KOPT-K1 (cell line): ENCODE results near the gene HFM1.
"Not testable (repeated sequence)": the region's sequence is repeated elsewhere in the genome, so short reads cannot be mapped to it uniquely, and the experiment has no call there.

Experiments
- H3K27ac ChIP-seq: fragments of 200-600 bp; sonication (generic); 2 replicates; pipeline ENCODE4 v1.5.1; 2016; ENCODE audit warnings: antibody characterized with exemption, mild to moderate bottlenecking, low read depth, low read length; ENCODE audit not compliant: poor library complexity, severe bottlenecking
- H3K36me3 ChIP-seq: fragments of 200-600 bp; sonication (generic); 2 replicates; pipeline ENCODE4 v1.5.1; 2017; ENCODE audit warnings: antibody characterized with exemption, mild to moderate bottlenecking, low read length, moderate library complexity; ENCODE audit not compliant: insufficient read depth
- H3K9me3 ChIP-seq: fragments of 200-600 bp; sonication (generic); 2 replicates; pipeline ENCODE4 v1.5.1; 2017; ENCODE audit warnings: antibody characterized with exemption, low read length, mild to moderate bottlenecking; ENCODE audit not compliant: insufficient read depth, poor library complexity, severe bottlenecking

HFM1 gene

GRCh38 chr1:91404151-91405012 is at the start of gene HFM1:
HFM1 (minus strand) TSS chr1:91404837; CDS start chr1:91401082, 3,755 bp downstream.
- Histone ChIP-seq H3K36me3 (no peaks in the 10 kb centered on the region), H3K27ac (no peak within 1 kb of the TSS), H3K9me3 (no peaks in the 10 kb centered on the region)

- no peak overlapping the region for H3K27ac ChIP-seq
- no peaks in the 10 kb centered on the region for H3K36me3 ChIP-seq
- no peaks in the 10 kb centered on the region for H3K9me3 ChIP-seq
These were observed 49.5 kb upstream of the HFM1 start for GRCh38 chr1:91454136-91454535.

DNA sequence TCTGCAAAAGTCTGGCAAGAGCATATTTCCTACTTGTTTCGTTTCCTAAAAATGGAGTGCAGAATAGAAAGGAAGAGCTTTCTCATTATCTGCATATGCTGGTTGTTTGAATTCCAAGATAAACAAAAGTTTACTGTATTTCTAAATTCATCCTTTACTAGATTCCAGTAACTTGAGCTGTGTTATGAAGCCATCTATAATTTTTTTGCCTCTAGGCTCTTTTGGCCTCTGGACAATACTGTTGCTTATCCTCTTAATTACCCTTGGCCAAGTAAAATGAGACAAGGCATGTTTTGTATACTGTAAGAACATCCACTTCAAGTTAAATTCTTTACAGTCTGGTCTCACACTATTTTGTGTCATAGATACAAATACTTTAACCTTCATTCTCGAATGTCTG is 45.6 kb upstream of the HFM1 start:
- no peaks in the 10 kb centered on the region for H3K36me3 ChIP-seq
- H3K9me3 ChIP-seq = no peaks in the 10 kb centered on the region
- H3K27ac ChIP-seq = no peak overlapping the region

DNA sequence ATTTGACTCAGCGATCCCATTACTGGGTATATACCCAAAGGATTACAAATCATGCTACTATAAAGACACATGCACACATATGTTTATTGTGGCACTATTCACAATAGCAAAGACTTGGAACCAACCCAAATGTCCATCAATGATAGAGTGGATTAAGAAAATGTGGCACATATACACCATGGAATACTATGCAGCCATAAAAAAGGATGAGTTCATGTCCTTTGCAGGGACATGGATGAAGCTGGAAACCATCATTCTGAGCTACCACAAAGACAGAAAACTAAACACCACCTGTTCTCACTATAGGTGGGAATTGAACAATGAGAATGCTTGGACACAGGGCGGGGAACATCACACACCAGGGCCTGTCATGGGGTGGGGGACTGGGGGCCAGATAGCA is 43.1 kb upstream of the HFM1 start:
- not testable (repeated sequence) for H3K36me3 ChIP-seq, H3K27ac ChIP-seq, H3K9me3 ChIP-seq

- not testable (repeated sequence) for H3K36me3 ChIP-seq, H3K27ac ChIP-seq
These were observed 37.3 kb upstream of the HFM1 start for GRCh38 chr1:91441980-91442379.

DNA sequence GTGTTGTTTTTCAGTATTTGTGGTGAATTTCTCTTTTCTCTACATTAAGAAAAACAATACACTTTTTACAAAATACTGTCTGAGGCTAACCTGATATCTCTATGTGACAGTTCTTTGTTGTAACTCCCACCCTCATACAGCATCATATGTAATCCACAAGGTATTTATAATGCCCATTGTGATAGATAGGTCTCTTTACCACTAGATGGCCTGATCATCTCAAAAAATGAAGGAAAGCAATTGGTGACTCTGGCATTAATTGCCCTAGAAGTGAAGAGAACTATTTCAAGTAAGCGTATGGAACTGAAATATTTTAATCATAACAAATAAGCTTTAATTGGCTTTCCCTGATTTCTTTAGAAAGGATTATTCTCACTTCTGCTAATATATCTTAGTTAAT is 36.2 kb upstream of the HFM1 start:
- Histone ChIP-seq H3K36me3 (no peaks in the 10 kb centered on the region), H3K9me3 (peaks cover 6% of the 10 kb centered on the region), H3K27ac (no peak overlapping the region)

More at GRCh38 chr1:91441980-91442379, 37.3 kb upstream of the HFM1 start:
- not testable (repeated sequence) for H3K9me3 ChIP-seq

GRCh38 chr1:91439016-91439415 is 34.4 kb upstream of the HFM1 start:
- no peaks in the 10 kb centered on the region for H3K36me3 ChIP-seq
- H3K27ac ChIP-seq = no peak overlapping the region
- H3K9me3 ChIP-seq = peaks cover 6% of the 10 kb centered on the region

GRCh38 chr1:91428182-91428798 is 23.7 kb upstream of the HFM1 start:
- H3K9me3 ChIP-seq = no peaks in the 10 kb centered on the region
- no peak overlapping the region for H3K27ac ChIP-seq
- no peaks in the 10 kb centered on the region for H3K36me3 ChIP-seq

- Histone ChIP-seq H3K9me3 (no peaks in the 10 kb centered on the region), H3K27ac (no peak overlapping the region), H3K36me3 (no peaks in the 10 kb centered on the region)
These were observed 23.1 kb upstream of the HFM1 start for GRCh38 chr1:91427741-91428140.

- H3K9me3 ChIP-seq, H3K27ac ChIP-seq, H3K36me3 ChIP-seq: not testable (repeated sequence)
These were observed 17.9 kb upstream of the HFM1 start for GRCh38 chr1:91422523-91422922.

DNA sequence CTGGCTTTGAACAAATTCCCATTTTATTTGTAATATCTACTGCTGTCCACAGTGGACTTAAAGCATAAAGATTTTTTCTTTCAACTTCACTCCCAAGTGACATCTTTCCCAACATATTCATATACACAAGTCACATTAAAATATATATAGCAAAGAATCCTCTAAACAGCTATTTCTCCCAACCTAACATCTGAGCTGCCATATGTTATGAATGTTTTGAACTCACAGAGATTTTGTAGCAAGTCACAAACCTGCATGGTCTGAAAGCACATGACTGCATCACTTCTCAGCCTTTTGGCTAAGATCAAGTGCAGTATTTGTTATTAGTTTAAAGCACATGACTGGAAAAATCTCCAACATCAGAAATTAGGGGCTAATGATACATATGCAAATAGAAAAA is 7.7 kb upstream of the HFM1 start:
- no peaks in the 10 kb centered on the region for H3K9me3 ChIP-seq
- no peak overlapping the region for H3K27ac ChIP-seq
- H3K36me3 ChIP-seq = no peaks in the 10 kb centered on the region

GRCh38 chr1:91406773-91407389 is 2.2 kb upstream of the HFM1 start:
- H3K9me3 ChIP-seq = no peaks in the 10 kb centered on the region
- H3K36me3 ChIP-seq = no peaks in the 10 kb centered on the region
- H3K27ac ChIP-seq = no peak overlapping the region

DNA sequence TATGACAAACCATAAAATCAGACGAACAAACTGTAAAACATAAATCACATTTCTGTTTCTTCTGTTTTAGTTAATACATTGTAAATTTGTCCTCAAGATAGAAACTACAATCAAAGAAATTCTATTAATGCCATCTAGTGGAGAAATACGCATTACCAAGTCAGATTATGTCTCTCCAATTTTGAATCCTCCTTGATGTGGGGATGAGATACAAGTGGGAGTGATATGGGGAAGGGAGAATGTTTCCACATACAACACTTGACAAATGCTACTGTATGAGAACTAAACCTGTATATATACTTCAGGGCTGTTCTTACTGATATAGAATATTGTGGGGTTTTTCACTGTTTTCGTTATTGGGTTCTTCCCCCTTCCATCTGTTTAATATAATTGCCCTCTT is 2.6 kb downstream of the HFM1 start:
- no peak overlapping the region for H3K27ac ChIP-seq
- no peaks in the 10 kb centered on the region for H3K36me3 ChIP-seq
- H3K9me3 ChIP-seq = no peaks in the 10 kb centered on the region

GRCh38 chr1:91400133-91400725 is 4.4 kb downstream of the HFM1 start:
- H3K9me3 ChIP-seq = no peaks in the 10 kb centered on the region
- no peak overlapping the region for H3K27ac ChIP-seq
- H3K36me3 ChIP-seq = no peaks in the 10 kb centered on the region

DNA sequence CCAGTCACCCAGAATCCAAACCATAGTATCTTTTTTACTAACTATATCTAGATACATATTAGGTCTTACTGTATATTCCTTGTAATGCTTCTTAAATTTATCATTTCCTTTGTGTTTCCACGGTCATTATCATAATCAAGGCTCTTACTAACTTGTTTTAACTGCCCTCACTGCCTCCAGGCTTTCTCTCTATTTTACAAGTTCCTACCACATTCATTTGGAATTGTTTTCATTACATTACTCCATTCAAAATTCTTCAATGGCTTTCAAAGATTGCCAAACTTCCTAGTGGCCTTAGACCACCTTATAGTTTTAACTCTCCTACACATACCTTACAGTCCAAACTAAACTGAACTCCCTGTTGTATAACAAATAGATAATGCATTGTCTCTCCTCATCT is 6.3 kb downstream of the HFM1 start:
- Histone ChIP-seq H3K36me3 (no peaks in the 10 kb centered on the region), H3K9me3 (no peaks in the 10 kb centered on the region), H3K27ac (no peak overlapping the region)
